Astrocyte (in vitro differentiated cells and primary cell): Measurements from ENCODE around the gene ZBTB7B. TPM values are rescaled to one million over a fixed set of nuclear protein-coding genes. Genes with fewer than 3 reads are reported as not detected.

Source experiments
- DNase-seq: peaks from one replicate; pipeline ENCODE4 v3.0.0-alpha.2; 2010; ENCODE audit warnings: low read depth
- FAIRE-seq: peaks from 2 replicates; lab custom pipeline; 2011; peaks lifted over from hg19 to GRCh38; lab: Jason Lieb, UNC
- H2AFZ ChIP-seq: 2 replicates; pipeline ENCODE4 v1.6.0; 2012; ENCODE audit warnings: low read depth, low read length, inconsistent platforms
- H3K27ac ChIP-seq: 2 replicates; pipeline ENCODE4 v1.5.1; 2011; ENCODE audit warnings: low read depth, low read length, inconsistent platforms
- H3K27me3 ChIP-seq: 2 replicates; pipeline ENCODE4 v1.6.0; 2011; ENCODE audit warnings: low read length, inconsistent platforms; ENCODE audit not compliant: insufficient read depth
- H3K36me3 ChIP-seq: 2 replicates; pipeline ENCODE4 v1.5.1; 2011; ENCODE audit warnings: low read length, inconsistent platforms; ENCODE audit not compliant: insufficient read depth
- H3K4me1 ChIP-seq: 2 replicates; pipeline ENCODE4 v1.5.1; 2011; ENCODE audit warnings: low read length, inconsistent platforms; ENCODE audit not compliant: insufficient read depth
- H3K4me2 ChIP-seq: 2 replicates; pipeline ENCODE4 v1.6.0; 2012; ENCODE audit warnings: low read length, inconsistent platforms
- H3K4me3 ChIP-seq: 2 replicates; pipeline ENCODE4 v1.5.1; 2011; ENCODE audit warnings: low read depth, mild to moderate bottlenecking, low read length, inconsistent platforms; ENCODE audit not compliant: insufficient read depth
- H3K79me2 ChIP-seq: 2 replicates; pipeline ENCODE4 v1.6.0; 2012; ENCODE audit warnings: mild to moderate bottlenecking, low read length, inconsistent platforms; ENCODE audit not compliant: insufficient read depth
- H3K9ac ChIP-seq: 2 replicates; pipeline ENCODE4 v1.6.0; 2012; ENCODE audit warnings: mild to moderate bottlenecking, low read length, inconsistent platforms
- H3K9me3 ChIP-seq: 2 replicates; pipeline ENCODE4 v1.5.1; 2012; ENCODE audit warnings: low read depth, mild to moderate bottlenecking, low read length, inconsistent platforms; ENCODE audit not compliant: insufficient read depth
- H4K20me1 ChIP-seq: 2 replicates; pipeline ENCODE4 v1.6.0; 2012; ENCODE audit warnings: low read length, inconsistent platforms; ENCODE audit not compliant: insufficient read depth
- H3K27ac Mint-ChIP-seq: one replicate; pipeline ENCODE4 v1.8.0; 2021; ENCODE audit warnings: mild to moderate bottlenecking, mixed read lengths; ENCODE audit not compliant: unreplicated experiment
- H3K27me3 Mint-ChIP-seq: one replicate; pipeline ENCODE4 v1.8.0; 2021; ENCODE audit warnings: low read depth, mixed read lengths; ENCODE audit not compliant: unreplicated experiment
- H3K36me3 Mint-ChIP-seq: one replicate; pipeline ENCODE4 v1.8.0; 2021; ENCODE audit warnings: low read depth, mixed read lengths; ENCODE audit not compliant: unreplicated experiment
- H3K4me1 Mint-ChIP-seq: one replicate; pipeline ENCODE4 v1.8.0; 2021; ENCODE audit warnings: low read depth, mixed read lengths; ENCODE audit not compliant: unreplicated experiment
- H3K4me3 Mint-ChIP-seq: one replicate; pipeline ENCODE4 v1.8.0; 2021; ENCODE audit warnings: mild to moderate bottlenecking, moderate library complexity, mixed read lengths; ENCODE audit not compliant: unreplicated experiment
- H3K9me3 Mint-ChIP-seq: one replicate; pipeline ENCODE4 v1.8.0; 2021; ENCODE audit warnings: mild to moderate bottlenecking, mixed read lengths; ENCODE audit not compliant: unreplicated experiment
- EZH2 ChIP-seq: IDR thresholded peaks from 2 replicates; pipeline ENCODE4 v1.6.1; 2012; ENCODE audit warnings: mild to moderate bottlenecking, low read length, inconsistent platforms; ENCODE audit not compliant: insufficient read depth
- total RNA-seq: library from RNA; stranded (reverse); gene quantifications from 2 replicates; pipeline ENCODE4 v1.2.1, GENCODE V29; 2021
- TF ChIP-seq, protein P1 (sequence below): IDR thresholded peaks from 2 replicates; pipeline ENCODE4 v1.5.1; 2011; ENCODE audit warnings: low read depth, mild to moderate bottlenecking, inconsistent platforms, low read length, moderate library complexity; ENCODE audit not compliant: insufficient read depth

ZBTB7B gene
- total RNA-seq, 1 donor from 2014 or later, result 46.1 TPM

DNA sequence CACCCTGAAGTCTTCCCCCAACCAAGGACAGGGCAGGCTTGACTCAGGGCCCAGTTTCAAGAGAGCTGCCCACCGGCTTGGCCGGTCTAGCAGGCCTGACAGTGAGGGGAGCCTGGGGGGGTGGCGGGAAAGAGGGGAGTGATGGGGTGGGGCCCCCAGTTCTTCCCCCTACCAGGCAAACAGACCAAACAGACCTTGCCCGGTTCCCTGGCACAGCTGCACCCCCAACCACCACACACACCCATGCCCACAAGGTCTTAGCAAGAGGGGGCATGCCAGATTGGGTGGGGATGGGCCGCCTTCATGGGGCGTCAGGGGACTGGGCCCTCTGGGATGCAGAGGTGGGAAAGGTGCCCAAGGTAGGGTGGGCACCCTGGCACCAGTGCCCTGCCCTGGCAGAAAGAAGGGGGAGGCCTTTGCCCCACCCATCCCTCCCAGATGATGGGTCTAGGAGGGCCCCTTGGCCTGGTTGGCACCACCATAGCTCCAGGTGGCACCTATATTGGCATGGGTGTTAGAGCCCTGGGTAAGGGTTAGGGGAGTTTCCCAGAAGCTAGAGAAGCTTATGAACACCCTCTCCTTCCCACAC, 8.9 kb downstream of the ZBTB7B start:
- H3K79me2 ChIP-seq, result peaks cover 25% of the 10 kb centered on the region
- no peak overlapping the region for H3K9ac ChIP-seq
- no peak overlapping the region for H3K4me2 ChIP-seq
- Mint-ChIP-seq H3K27me3 (no peaks in the 10 kb centered on the region), H3K4me1 (peaks cover 7% of the 10 kb centered on the region), H3K4me3 (no peak overlapping the region), H3K36me3 (peaks cover 9% of the 10 kb centered on the region), H3K9me3 (no peaks in the 10 kb centered on the region), H3K27ac (no peak overlapping the region)
- no peak overlapping the region for H3K4me3 ChIP-seq
- TF ChIP-seq, protein P1, sequence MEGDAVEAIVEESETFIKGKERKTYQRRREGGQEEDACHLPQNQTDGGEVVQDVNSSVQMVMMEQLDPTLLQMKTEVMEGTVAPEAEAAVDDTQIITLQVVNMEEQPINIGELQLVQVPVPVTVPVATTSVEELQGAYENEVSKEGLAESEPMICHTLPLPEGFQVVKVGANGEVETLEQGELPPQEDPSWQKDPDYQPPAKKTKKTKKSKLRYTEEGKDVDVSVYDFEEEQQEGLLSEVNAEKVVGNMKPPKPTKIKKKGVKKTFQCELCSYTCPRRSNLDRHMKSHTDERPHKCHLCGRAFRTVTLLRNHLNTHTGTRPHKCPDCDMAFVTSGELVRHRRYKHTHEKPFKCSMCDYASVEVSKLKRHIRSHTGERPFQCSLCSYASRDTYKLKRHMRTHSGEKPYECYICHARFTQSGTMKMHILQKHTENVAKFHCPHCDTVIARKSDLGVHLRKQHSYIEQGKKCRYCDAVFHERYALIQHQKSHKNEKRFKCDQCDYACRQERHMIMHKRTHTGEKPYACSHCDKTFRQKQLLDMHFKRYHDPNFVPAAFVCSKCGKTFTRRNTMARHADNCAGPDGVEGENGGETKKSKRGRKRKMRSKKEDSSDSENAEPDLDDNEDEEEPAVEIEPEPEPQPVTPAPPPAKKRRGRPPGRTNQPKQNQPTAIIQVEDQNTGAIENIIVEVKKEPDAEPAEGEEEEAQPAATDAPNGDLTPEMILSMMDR, result no peak
- no peak for TF ChIP-seq EZH2
- DNase-seq, result no peak
- no peaks in the 10 kb centered on the region for H3K27me3 ChIP-seq
- H3K9me3 ChIP-seq, result no peaks in the 10 kb centered on the region
- H2AFZ ChIP-seq, result no peak overlapping the region
- H3K27ac ChIP-seq, result no peak overlapping the region
- peaks cover 59% of the 10 kb centered on the region for H4K20me1 ChIP-seq
- H3K4me1 ChIP-seq, result no peaks in the 10 kb centered on the region
- no peaks in the 10 kb centered on the region for H3K36me3 ChIP-seq
- FAIRE-seq, result no peak

DNA sequence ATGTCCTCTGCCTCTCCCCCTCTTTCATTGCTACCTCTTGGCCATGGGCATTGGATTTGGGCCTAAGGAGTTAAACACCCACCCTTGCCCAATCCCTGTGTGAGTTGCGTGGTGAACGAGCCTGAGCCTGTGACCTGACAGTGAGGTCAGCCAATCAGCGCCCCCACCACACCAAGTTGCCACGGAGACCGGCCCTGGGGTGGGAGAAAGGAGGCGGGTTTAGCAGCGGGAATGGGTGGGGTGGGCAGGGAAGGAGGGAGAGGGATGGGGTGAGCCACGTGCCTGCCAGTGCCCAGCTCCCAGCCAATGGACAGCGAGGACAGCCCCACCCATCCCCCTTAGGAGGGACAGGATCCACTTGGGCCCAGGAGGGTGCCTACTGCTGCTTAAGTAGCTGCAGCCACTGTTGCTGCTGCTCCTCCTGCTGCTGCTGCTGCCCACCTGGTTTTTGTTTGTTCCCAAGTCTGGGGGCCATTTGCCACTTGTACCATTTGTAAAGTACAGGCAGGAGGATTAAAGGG, 9.5 kb downstream of the ZBTB7B start:
- Mint-ChIP-seq H3K27me3 (no peaks in the 10 kb centered on the region), H3K9me3 (no peaks in the 10 kb centered on the region), H3K4me3 (no peak overlapping the region), H3K36me3 (peaks cover 9% of the 10 kb centered on the region), H3K4me1 (peaks cover 7% of the 10 kb centered on the region), H3K27ac (no peak overlapping the region)
- H3K36me3 ChIP-seq, result no peaks in the 10 kb centered on the region
- H3K4me3 ChIP-seq, result no peak overlapping the region
- peaks cover 20% of the 10 kb centered on the region for H3K79me2 ChIP-seq
- peaks cover 4% of the 10 kb centered on the region for H3K4me1 ChIP-seq
- H3K27me3 ChIP-seq, result no peaks in the 10 kb centered on the region
- TF ChIP-seq, protein P1, result no peak
- TF ChIP-seq EZH2, result no peak
- H3K9me3 ChIP-seq, result no peaks in the 10 kb centered on the region
- H3K27ac ChIP-seq, result no peak overlapping the region
- no peak overlapping the region for H2AFZ ChIP-seq
- H3K4me2 ChIP-seq, result no peak overlapping the region
- FAIRE-seq (no peak), DNase-seq (no peak)
- H3K9ac ChIP-seq, result no peak overlapping the region
- peaks cover 54% of the 10 kb centered on the region for H4K20me1 ChIP-seq
